Muscle layer of duodenum (tissue), 2 donors: ENCODE measurements around the gene KIAA1328.

ENCODE experiments used
- H3K27ac ChIP-seq: one replicate; pipeline ENCODE4 v1.7.0; 2013; ENCODE audit warnings: mild to moderate bottlenecking, low read length
- H3K27me3 ChIP-seq: one replicate; pipeline ENCODE4 v1.7.0; 2013; ENCODE audit warnings: low read depth, mild to moderate bottlenecking, control low read depth, low read length
- H3K36me3 ChIP-seq, 2 donors: one replicate each; pipeline ENCODE4 v1.7.0; 2013; ENCODE audit warnings: low read length in 2 of 2, control low read depth in 1 of 2, mild to moderate bottlenecking in 1 of 2; ENCODE audit not compliant: insufficient read depth in 2 of 2, control insufficient read depth in 1 of 2
- H3K4me1 ChIP-seq, 2 donors: one replicate each; pipeline ENCODE4 v1.7.0; 2013; ENCODE audit warnings: low read length in 2 of 2, mild to moderate bottlenecking in 2 of 2, control low read depth in 1 of 2, moderate library complexity in 1 of 2; ENCODE audit not compliant: insufficient read depth in 2 of 2, control insufficient read depth in 1 of 2
- H3K4me3 ChIP-seq, 2 donors: one replicate each; pipeline ENCODE4 v1.7.0; 2013; ENCODE audit warnings: low read length in 2 of 2, low read depth in 1 of 2, mild to moderate bottlenecking in 1 of 2
- H3K9me3 ChIP-seq, 2 donors: one replicate each; pipeline ENCODE4 v1.7.0; 2013; ENCODE audit warnings: low read length in 2 of 2, control low read depth in 1 of 2, mild to moderate bottlenecking in 1 of 2; ENCODE audit not compliant: control insufficient read depth in 1 of 2
- donor health status: healthy.

The KIAA1328 gene

GRCh38 chr18:37222354-37222998 lies 393.5 kb downstream of the KIAA1328 start:
- Histone ChIP-seq H3K27me3 (no peaks in the 10 kb centered on the region), H3K4me1 (no peaks in the 10 kb centered on the region), H3K9me3 (no peaks in the 10 kb centered on the region), H3K4me3 (no peak overlapping the region), H3K36me3 (peaks cover 0 to 3% of the 10 kb centered on the region in 2 donors), H3K27ac (no peak overlapping the region)

GRCh38 chr18:37222999-37223378 lies 394.1 kb downstream of the KIAA1328 start:
- no peaks in the 10 kb centered on the region for H3K9me3 ChIP-seq
- H3K36me3 ChIP-seq: peaks cover 0 to 3% of the 10 kb centered on the region in 2 donors
- H3K4me1 ChIP-seq: no peaks in the 10 kb centered on the region
- H3K4me3 ChIP-seq: no peak overlapping the region
- H3K27ac ChIP-seq: no peak overlapping the region
- H3K27me3 ChIP-seq: no peaks in the 10 kb centered on the region

- Histone ChIP-seq H3K27ac (no peak overlapping the region), H3K4me3 (no peak overlapping the region), H3K4me1 (no peaks in the 10 kb centered on the region), H3K27me3 (no peaks in the 10 kb centered on the region), H3K9me3 (no peaks in the 10 kb centered on the region), H3K36me3 (peaks cover 0 to 3% of the 10 kb centered on the region in 2 donors)
These were observed 396.4 kb downstream of the KIAA1328 start for GRCh38 chr18:37225279-37225678.

- no peaks in the 10 kb centered on the region for H3K27me3 ChIP-seq
- no peak overlapping the region for H3K4me3 ChIP-seq
- no peaks in the 10 kb centered on the region for H3K36me3 ChIP-seq
- peaks cover 0 to 8% of the 10 kb centered on the region in 2 donors for H3K4me1 ChIP-seq
- no peak overlapping the region for H3K27ac ChIP-seq
- no peaks in the 10 kb centered on the region for H3K9me3 ChIP-seq
These were observed 401.8 kb downstream of the KIAA1328 start for GRCh38 chr18:37230768-37231167.

GRCh38 chr18:37231251-37231650 lies 402.3 kb downstream of the KIAA1328 start:
- Histone ChIP-seq H3K9me3 (no peaks in the 10 kb centered on the region), H3K27me3 (no peaks in the 10 kb centered on the region), H3K27ac (no peak overlapping the region), H3K4me1 (peaks cover 0 to 8% of the 10 kb centered on the region in 2 donors), H3K4me3 (no peak overlapping the region), H3K36me3 (no peaks in the 10 kb centered on the region)

- H3K4me1 ChIP-seq: peaks cover 0 to 8% of the 10 kb centered on the region in 2 donors
- H3K4me3 ChIP-seq: no peak overlapping the region
- H3K27ac ChIP-seq: no peak overlapping the region
- no peaks in the 10 kb centered on the region for H3K36me3 ChIP-seq
- H3K9me3 ChIP-seq: no peaks in the 10 kb centered on the region
- H3K27me3 ChIP-seq: no peaks in the 10 kb centered on the region
These were observed 406.7 kb downstream of the KIAA1328 start for GRCh38 chr18:37235583-37235982.

- H3K4me3 ChIP-seq: no peak overlapping the region
- H3K27ac ChIP-seq: no peak overlapping the region
- no peaks in the 10 kb centered on the region for H3K4me1 ChIP-seq
- no peaks in the 10 kb centered on the region for H3K9me3 ChIP-seq
- no peaks in the 10 kb centered on the region for H3K27me3 ChIP-seq
- H3K36me3 ChIP-seq: no peaks in the 10 kb centered on the region
These were observed 409.6 kb downstream of the KIAA1328 start for GRCh38 chr18:37238282-37239108.

GRCh38 chr18:37242091-37242490 lies 413.2 kb downstream of the KIAA1328 start:
- H3K4me1 ChIP-seq: no peaks in the 10 kb centered on the region
- no peaks in the 10 kb centered on the region for H3K36me3 ChIP-seq
- no peaks in the 10 kb centered on the region for H3K27me3 ChIP-seq
- no peak overlapping the region for H3K4me3 ChIP-seq
- H3K9me3 ChIP-seq: no peaks in the 10 kb centered on the region
- no peak overlapping the region for H3K27ac ChIP-seq

- Histone ChIP-seq H3K36me3 (no peaks in the 10 kb centered on the region), H3K4me1 (no peaks in the 10 kb centered on the region), H3K4me3 (no peak overlapping the region), H3K27ac (no peak overlapping the region), H3K9me3 (no peaks in the 10 kb centered on the region), H3K27me3 (no peaks in the 10 kb centered on the region)
These were observed 414.1 kb downstream of the KIAA1328 start for GRCh38 chr18:37242826-37243560.

- no peak overlapping the region for H3K4me3 ChIP-seq
- H3K27ac ChIP-seq: no peak overlapping the region
- no peaks in the 10 kb centered on the region for H3K27me3 ChIP-seq
- no peaks in the 10 kb centered on the region for H3K4me1 ChIP-seq
- H3K9me3 ChIP-seq: no peaks in the 10 kb centered on the region
- H3K36me3 ChIP-seq: no peaks in the 10 kb centered on the region
These were observed 414.8 kb downstream of the KIAA1328 start for GRCh38 chr18:37243741-37244140.

GRCh38 chr18:37244618-37245017 lies 415.7 kb downstream of the KIAA1328 start:
- Histone ChIP-seq H3K4me3 (no peak overlapping the region), H3K9me3 (no peaks in the 10 kb centered on the region), H3K4me1 (no peaks in the 10 kb centered on the region), H3K27me3 (no peaks in the 10 kb centered on the region), H3K27ac (no peak overlapping the region), H3K36me3 (no peaks in the 10 kb centered on the region)
